CMK (cell line): ENCODE measurements around the gene TJAP1.
"Not testable (repeated sequence)": the region's sequence is repeated elsewhere in the genome, so short reads cannot be mapped to it uniquely, and the experiment has no call there.

ENCODE experiments used
- DNase-seq: peaks from one replicate; pipeline ENCODE4 v3.0.0-alpha.2; 2010; ENCODE audit warnings: low read depth

The TJAP1 gene

GRCh38 chr6:43481591-43482236 is 4.3 kb downstream of the TJAP1 start:
- no peak for DNase-seq

GRCh38 chr6:43488667-43489276 is 11.4 kb downstream of the TJAP1 start:
- DNase-seq: no peak

GRCh38 chr6:43489277-43490072 is 12.1 kb downstream of the TJAP1 start:
- DNase-seq: no peak

GRCh38 chr6:43490523-43490939 is 13.2 kb downstream of the TJAP1 start:
- no peak for DNase-seq

- no peak for DNase-seq
Measured at GRCh38 chr6:43491750-43492661, 14.6 kb downstream of the TJAP1 start.

GRCh38 chr6:43492673-43493072 is 15.3 kb downstream of the TJAP1 start:
- DNase-seq: no peak

- no peak for DNase-seq
Measured at GRCh38 chr6:43493230-43493629, 15.9 kb downstream of the TJAP1 start.

GRCh38 chr6:43493833-43494232 is 16.5 kb downstream of the TJAP1 start:
- DNase-seq: no peak

- DNase-seq: no peak
Measured at GRCh38 chr6:43494321-43494720, 17.0 kb downstream of the TJAP1 start.

- no peak for DNase-seq
Measured at GRCh38 chr6:43494766-43495165, 17.4 kb downstream of the TJAP1 start.

GRCh38 chr6:43495409-43495941 is 18.1 kb downstream of the TJAP1 start:
- no peak for DNase-seq

GRCh38 chr6:43496370-43497128 is 19.2 kb downstream of the TJAP1 start:
- no peak for DNase-seq

GRCh38 chr6:43497129-43497396 is 19.7 kb downstream of the TJAP1 start:
- no peak for DNase-seq

- DNase-seq: no peak
Measured at GRCh38 chr6:43497689-43498088, 20.3 kb downstream of the TJAP1 start.

- not testable (repeated sequence) for DNase-seq
Measured at GRCh38 chr6:43498291-43498690, 20.9 kb downstream of the TJAP1 start.

GRCh38 chr6:43499028-43499815 is 21.9 kb downstream of the TJAP1 start:
- DNase-seq: no peak

- no peak for DNase-seq
Measured at GRCh38 chr6:43500921-43501320, 23.6 kb downstream of the TJAP1 start.

GRCh38 chr6:43502666-43503065 is 25.3 kb downstream of the TJAP1 start:
- no peak for DNase-seq

- DNase-seq: no peak
Measured at GRCh38 chr6:43503443-43503842, 26.1 kb downstream of the TJAP1 start.

- no peak for DNase-seq
Measured at GRCh38 chr6:43504756-43505593, 27.6 kb downstream of the TJAP1 start.
